Measurements from ENCODE around the gene KCNAB1. TPM values are rescaled to one million over a fixed set of nuclear protein-coding genes. Genes with fewer than 3 reads are reported as not detected.

Gene KCNAB1
- total RNA-seq, 1 donor from 2014 or later: 3.9 TPM

DNA sequence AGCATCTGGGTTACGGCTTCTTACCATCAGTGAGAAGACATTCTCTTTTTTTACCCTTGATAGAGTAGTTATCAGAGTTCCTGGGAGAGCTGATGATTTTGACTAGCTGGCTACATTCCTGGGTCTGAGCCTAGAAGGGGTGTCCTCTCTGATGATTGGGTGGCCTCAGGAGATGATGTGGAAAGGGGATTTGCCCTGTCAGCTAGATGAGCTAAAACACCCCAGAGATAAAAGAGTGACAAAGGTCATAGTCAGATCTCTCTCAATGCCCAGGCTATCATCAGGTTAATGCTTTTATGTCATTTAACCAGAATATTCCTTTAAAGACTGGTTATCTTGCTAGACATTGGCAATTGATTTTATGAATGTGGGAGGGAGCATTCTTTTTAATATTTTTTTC lies 130.2 kb downstream of the KCNAB1 start:
- H3K9me3 ChIP-seq: no peaks in the 10 kb centered on the region
- no peaks in the 10 kb centered on the region for H3K27me3 ChIP-seq
- intact Hi-C loops (cut with DNase I): no loop called here
- H3K27ac ChIP-seq: no peak overlapping the region
- TF ChIP-seq POLR2A (IDR thresholded peaks at IDR 0.05): no peak
- TF ChIP-seq, protein P1, sequence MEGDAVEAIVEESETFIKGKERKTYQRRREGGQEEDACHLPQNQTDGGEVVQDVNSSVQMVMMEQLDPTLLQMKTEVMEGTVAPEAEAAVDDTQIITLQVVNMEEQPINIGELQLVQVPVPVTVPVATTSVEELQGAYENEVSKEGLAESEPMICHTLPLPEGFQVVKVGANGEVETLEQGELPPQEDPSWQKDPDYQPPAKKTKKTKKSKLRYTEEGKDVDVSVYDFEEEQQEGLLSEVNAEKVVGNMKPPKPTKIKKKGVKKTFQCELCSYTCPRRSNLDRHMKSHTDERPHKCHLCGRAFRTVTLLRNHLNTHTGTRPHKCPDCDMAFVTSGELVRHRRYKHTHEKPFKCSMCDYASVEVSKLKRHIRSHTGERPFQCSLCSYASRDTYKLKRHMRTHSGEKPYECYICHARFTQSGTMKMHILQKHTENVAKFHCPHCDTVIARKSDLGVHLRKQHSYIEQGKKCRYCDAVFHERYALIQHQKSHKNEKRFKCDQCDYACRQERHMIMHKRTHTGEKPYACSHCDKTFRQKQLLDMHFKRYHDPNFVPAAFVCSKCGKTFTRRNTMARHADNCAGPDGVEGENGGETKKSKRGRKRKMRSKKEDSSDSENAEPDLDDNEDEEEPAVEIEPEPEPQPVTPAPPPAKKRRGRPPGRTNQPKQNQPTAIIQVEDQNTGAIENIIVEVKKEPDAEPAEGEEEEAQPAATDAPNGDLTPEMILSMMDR (IDR thresholded peaks at IDR 0.05): no peak
- no peak for TF ChIP-seq POLR2AphosphoS5 (IDR thresholded peaks at IDR 0.05; ENCODE audit: insufficient read depth in 1 of 2, low read depth in 1 of 2)
- DNase-seq (ENCODE audit: extremely low spot score in 2 of 2): no peak
- no peaks in the 10 kb centered on the region for H3K4me1 ChIP-seq
- no peaks in the 10 kb centered on the region for H3K36me3 ChIP-seq
- H3K4me3 ChIP-seq: no peak overlapping the region

DNA sequence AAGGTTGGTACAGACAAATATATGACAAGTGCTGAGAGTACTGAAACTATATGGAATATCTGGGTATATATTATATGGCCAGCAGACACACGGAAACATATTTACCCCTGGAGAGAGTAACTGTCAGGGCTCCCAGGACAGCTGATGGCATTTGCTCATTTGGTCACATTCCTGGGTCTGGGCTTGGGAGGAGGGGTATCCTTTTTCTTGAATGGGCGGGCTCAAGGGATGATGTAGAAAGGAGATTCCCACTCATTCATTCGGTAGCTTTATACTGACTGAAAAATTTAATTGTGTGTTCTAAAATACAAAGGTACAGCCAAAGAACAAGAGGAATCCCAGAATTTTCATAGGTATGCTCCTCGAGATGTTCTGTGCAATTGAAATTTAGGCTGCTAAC lies 131.0 kb downstream of the KCNAB1 start:
- Histone ChIP-seq H3K4me1 (no peaks in the 10 kb centered on the region), H3K27ac (no peak overlapping the region), H3K27me3 (no peaks in the 10 kb centered on the region), H3K9me3 (no peaks in the 10 kb centered on the region), H3K4me3 (no peak overlapping the region), H3K36me3 (no peaks in the 10 kb centered on the region)
- TF ChIP-seq, protein P1 (IDR thresholded peaks at IDR 0.05): no peak
- TF ChIP-seq POLR2A (IDR thresholded peaks at IDR 0.05): no peak
- intact Hi-C loops (cut with DNase I): no loop called here
- no peak for DNase-seq (ENCODE audit: extremely low spot score in 2 of 2)

DNA sequence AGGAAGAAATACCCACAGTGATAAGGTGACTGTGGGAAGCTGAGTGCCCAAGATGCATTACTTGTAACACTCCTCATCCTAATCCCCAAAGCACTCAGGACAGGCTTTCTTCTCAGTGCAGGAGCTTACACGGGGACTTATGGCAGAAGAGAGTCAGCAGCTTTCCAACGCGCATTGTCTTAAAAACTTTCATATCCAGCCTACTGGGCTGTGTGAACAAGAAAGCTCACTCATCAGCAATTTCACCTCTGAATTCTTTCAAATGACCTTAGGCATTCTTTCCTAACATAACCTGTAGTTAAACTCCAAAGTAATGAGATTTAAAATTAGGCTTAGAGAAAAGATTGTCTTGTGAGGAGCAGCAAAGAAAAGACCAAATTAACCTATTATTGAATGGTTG lies 132.3 kb downstream of the KCNAB1 start:
- Histone ChIP-seq H3K4me3 (no peak overlapping the region), H3K27ac (no peak overlapping the region), H3K36me3 (no peaks in the 10 kb centered on the region), H3K9me3 (no peaks in the 10 kb centered on the region), H3K27me3 (no peaks in the 10 kb centered on the region), H3K4me1 (no peaks in the 10 kb centered on the region)
- DNase-seq (ENCODE audit: extremely low spot score in 2 of 2): no peak
- intact Hi-C loops (cut with DNase I): no loop called here
- no peak for TF ChIP-seq POLR2A (IDR thresholded peaks at IDR 0.05)
- TF ChIP-seq, protein P1 (IDR thresholded peaks at IDR 0.05): no peak

DNA sequence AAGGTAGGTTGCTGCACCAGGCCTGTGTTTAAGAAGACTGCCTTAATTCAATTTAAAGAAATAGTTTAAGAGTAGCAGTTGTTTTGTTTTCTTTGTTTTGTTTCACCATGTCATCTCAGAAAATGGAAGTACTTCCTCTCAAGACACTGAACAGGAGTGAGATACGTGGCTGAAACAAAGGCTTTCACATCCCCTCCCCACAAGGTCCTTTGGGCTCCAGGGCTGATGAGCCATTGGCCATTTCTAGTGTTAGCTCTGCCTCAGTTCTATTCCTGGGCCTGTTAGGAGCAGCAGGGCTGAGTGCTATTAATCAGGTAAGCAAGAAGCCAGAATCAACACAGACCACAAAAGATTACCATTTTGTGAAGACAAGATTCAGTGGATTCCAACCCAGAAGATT lies 132.8 kb downstream of the KCNAB1 start:
- Histone ChIP-seq H3K9me3 (no peaks in the 10 kb centered on the region), H3K27ac (no peak overlapping the region), H3K4me3 (no peak overlapping the region), H3K36me3 (no peaks in the 10 kb centered on the region), H3K27me3 (no peaks in the 10 kb centered on the region), H3K4me1 (no peaks in the 10 kb centered on the region)
- intact Hi-C loops (cut with DNase I): no loop called here
- no peak for DNase-seq (ENCODE audit: extremely low spot score in 2 of 2)
- no peak for TF ChIP-seq POLR2AphosphoS5 (IDR thresholded peaks at IDR 0.05; ENCODE audit: insufficient read depth in 1 of 2, low read depth in 1 of 2)
- TF ChIP-seq, protein P1 (IDR thresholded peaks at IDR 0.05): no peak
- no peak for TF ChIP-seq POLR2A (IDR thresholded peaks at IDR 0.05)

DNA sequence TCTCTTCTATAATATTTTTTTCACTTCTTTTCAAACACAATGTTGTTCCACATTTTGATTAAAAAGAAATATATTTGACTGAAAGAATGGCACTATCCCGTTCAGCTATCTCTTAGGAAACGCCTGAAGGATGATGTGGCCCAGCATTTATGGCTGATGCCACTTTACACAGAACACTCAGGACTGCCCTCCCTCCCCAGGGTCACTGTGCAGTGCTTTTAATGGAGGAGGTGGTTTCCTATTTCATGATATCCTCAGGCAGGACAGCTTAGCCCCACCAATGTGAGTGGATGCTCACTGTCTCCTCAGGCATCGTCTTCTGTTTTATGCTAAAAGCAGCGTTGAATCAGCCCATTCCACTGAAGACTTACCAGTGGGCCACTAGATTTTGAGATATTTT lies 135.9 kb downstream of the KCNAB1 start:
- Histone ChIP-seq H3K27ac (no peak overlapping the region), H3K4me1 (no peaks in the 10 kb centered on the region), H3K27me3 (no peaks in the 10 kb centered on the region), H3K4me3 (no peak overlapping the region), H3K36me3 (no peaks in the 10 kb centered on the region), H3K9me3 (no peaks in the 10 kb centered on the region)
- TF ChIP-seq, protein P1 (IDR thresholded peaks at IDR 0.05): no peak
- TF ChIP-seq POLR2AphosphoS5 (IDR thresholded peaks at IDR 0.05; ENCODE audit: insufficient read depth in 1 of 2, low read depth in 1 of 2) (no peak), POLR2A (IDR thresholded peaks at IDR 0.05) (no peak)
- no peak for DNase-seq (ENCODE audit: extremely low spot score in 2 of 2)
- intact Hi-C loops (cut with DNase I): no loop called here
